ENCODE data around the gene CCT6B. TPM values are rescaled to one million over a fixed set of nuclear protein-coding genes. Genes with fewer than 3 reads are reported as not detected.

CCT6B gene
- polyA plus RNA-seq, 1 donor from 2014 or later = 2.1 TPM

DNA sequence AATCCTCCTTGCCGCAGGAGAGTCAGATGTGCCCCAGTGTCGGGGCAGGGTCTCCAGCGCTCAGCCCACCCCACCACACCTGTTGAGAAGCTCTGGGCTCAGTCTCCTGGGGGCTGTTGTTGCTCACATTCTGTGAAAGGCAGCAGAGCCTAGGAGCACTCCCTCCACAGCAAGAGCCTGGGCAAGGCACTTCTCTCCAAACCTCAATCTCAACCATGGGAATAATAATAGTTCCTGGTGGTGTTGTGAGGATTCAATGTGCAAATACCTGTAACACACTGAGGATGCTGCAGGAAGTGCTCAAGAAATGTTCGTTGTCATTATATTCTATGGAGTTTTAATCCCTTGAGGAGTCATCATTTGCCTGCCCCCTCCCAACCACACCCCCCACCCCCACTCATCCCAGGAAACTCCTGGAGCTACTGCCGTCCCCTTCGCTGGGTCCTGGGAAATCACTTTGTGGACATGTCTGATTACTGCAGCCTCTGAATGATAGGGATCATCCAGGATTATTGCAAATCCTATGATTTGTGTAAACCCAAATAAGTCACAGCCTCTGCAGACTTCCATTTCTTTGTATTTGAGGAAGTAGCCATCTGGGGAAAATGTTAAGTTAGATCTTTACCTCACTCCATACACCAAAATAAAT is 61.5 kb downstream of the CCT6B start:
- H3K4me2 ChIP-seq (ENCODE audit: low read length) = no peak overlapping the region
- no peak overlapping the region for H3K27ac ChIP-seq (ENCODE audit: low read length)
- H4K20me1 ChIP-seq (ENCODE audit: insufficient read depth) = no peaks in the 10 kb centered on the region
- H3K79me2 ChIP-seq (replicated peaks; ENCODE audit: insufficient read depth, low read length) = no peaks in the 10 kb centered on the region
- H3F3A ChIP-seq (ENCODE audit: insufficient read depth, low read length, poor library complexity, severe bottlenecking) = no peaks in the 10 kb centered on the region
- H3K4me3 ChIP-seq (ENCODE audit: low read length) = no peak overlapping the region
- no peak overlapping the region for H2AFZ ChIP-seq (ENCODE audit: low read depth, low read length)
- H3K9me2 ChIP-seq (ENCODE audit: insufficient read depth, low read length) = no peaks in the 10 kb centered on the region
- no peaks in the 10 kb centered on the region for H3K9me3 ChIP-seq (ENCODE audit: low read length)
- H3K36me3 ChIP-seq (ENCODE audit: insufficient read depth, low read length) = no peaks in the 10 kb centered on the region
- no peaks in the 10 kb centered on the region for H3K27me3 ChIP-seq (ENCODE audit: insufficient read depth, low read depth, low read length)
- TF ChIP-seq EP300 (conservative IDR thresholded peaks at IDR 0.05; ENCODE audit: poor library complexity, severe bottlenecking) = no peak
- no peak for TF ChIP-seq POLR2AphosphoS5 (IDR thresholded peaks at IDR 0.05)
- TF ChIP-seq, protein P1, sequence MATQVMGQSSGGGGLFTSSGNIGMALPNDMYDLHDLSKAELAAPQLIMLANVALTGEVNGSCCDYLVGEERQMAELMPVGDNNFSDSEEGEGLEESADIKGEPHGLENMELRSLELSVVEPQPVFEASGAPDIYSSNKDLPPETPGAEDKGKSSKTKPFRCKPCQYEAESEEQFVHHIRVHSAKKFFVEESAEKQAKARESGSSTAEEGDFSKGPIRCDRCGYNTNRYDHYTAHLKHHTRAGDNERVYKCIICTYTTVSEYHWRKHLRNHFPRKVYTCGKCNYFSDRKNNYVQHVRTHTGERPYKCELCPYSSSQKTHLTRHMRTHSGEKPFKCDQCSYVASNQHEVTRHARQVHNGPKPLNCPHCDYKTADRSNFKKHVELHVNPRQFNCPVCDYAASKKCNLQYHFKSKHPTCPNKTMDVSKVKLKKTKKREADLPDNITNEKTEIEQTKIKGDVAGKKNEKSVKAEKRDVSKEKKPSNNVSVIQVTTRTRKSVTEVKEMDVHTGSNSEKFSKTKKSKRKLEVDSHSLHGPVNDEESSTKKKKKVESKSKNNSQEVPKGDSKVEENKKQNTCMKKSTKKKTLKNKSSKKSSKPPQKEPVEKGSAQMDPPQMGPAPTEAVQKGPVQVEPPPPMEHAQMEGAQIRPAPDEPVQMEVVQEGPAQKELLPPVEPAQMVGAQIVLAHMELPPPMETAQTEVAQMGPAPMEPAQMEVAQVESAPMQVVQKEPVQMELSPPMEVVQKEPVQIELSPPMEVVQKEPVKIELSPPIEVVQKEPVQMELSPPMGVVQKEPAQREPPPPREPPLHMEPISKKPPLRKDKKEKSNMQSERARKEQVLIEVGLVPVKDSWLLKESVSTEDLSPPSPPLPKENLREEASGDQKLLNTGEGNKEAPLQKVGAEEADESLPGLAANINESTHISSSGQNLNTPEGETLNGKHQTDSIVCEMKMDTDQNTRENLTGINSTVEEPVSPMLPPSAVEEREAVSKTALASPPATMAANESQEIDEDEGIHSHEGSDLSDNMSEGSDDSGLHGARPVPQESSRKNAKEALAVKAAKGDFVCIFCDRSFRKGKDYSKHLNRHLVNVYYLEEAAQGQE (IDR thresholded peaks at IDR 0.05; ENCODE audit: borderline replicate concordance) = no peak
- no peak for TF ChIP-seq EZH2 (IDR thresholded peaks at IDR 0.05; ENCODE audit: borderline replicate concordance, insufficient read depth, low read length, poor library complexity, severe bottlenecking)
- no peak for TF ChIP-seq RAD21 (conservative IDR thresholded peaks at IDR 0.05)
- no peak for TF ChIP-seq TAF1 (IDR thresholded peaks at IDR 0.05; ENCODE audit: low read depth)
- TF ChIP-seq, protein P2, sequence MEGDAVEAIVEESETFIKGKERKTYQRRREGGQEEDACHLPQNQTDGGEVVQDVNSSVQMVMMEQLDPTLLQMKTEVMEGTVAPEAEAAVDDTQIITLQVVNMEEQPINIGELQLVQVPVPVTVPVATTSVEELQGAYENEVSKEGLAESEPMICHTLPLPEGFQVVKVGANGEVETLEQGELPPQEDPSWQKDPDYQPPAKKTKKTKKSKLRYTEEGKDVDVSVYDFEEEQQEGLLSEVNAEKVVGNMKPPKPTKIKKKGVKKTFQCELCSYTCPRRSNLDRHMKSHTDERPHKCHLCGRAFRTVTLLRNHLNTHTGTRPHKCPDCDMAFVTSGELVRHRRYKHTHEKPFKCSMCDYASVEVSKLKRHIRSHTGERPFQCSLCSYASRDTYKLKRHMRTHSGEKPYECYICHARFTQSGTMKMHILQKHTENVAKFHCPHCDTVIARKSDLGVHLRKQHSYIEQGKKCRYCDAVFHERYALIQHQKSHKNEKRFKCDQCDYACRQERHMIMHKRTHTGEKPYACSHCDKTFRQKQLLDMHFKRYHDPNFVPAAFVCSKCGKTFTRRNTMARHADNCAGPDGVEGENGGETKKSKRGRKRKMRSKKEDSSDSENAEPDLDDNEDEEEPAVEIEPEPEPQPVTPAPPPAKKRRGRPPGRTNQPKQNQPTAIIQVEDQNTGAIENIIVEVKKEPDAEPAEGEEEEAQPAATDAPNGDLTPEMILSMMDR (IDR thresholded peaks at IDR 0.05; ENCODE audit: poor library complexity, severe bottlenecking) = no peak
- TF ChIP-seq MXI1 (conservative IDR thresholded peaks at IDR 0.05; ENCODE audit: poor library complexity, severe bottlenecking) = no peak
- no peak overlapping the region for H3K9ac ChIP-seq (ENCODE audit: low read length)

DNA sequence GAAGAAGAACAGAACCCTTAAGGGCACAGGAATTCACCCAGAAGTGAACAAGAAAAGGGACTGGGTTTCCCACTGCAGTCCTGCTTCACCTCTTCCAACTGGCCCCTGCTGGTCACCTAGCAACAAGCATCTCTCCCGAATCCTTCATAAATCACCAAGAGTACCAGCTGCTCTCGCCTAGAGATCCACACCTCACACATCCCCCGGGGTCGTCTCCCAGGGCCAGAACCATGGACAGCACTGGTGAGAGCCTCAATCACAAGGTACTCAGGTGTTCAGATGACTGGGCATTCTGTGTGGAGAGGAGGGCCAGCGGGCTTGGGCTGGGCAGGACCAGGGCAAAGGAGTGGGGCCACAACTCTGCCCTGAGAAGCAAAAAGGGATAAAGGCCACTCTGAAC is 65.9 kb downstream of the CCT6B start:
- H3F3A ChIP-seq (ENCODE audit: insufficient read depth, low read length, poor library complexity, severe bottlenecking) = no peaks in the 10 kb centered on the region
- no peak overlapping the region for H3K4me2 ChIP-seq (ENCODE audit: low read length)
- H3K9ac ChIP-seq (ENCODE audit: low read length) = no peak overlapping the region
- no peaks in the 10 kb centered on the region for H3K79me2 ChIP-seq (replicated peaks; ENCODE audit: insufficient read depth, low read length)
- H4K20me1 ChIP-seq (ENCODE audit: insufficient read depth) = no peaks in the 10 kb centered on the region
- H3K9me2 ChIP-seq (ENCODE audit: insufficient read depth, low read length) = no peaks in the 10 kb centered on the region
- H3K9me3 ChIP-seq (ENCODE audit: low read length) = no peaks in the 10 kb centered on the region
- H3K4me3 ChIP-seq (ENCODE audit: low read length) = no peak overlapping the region
- no peak overlapping the region for H3K27ac ChIP-seq (ENCODE audit: low read length)
- H3K36me3 ChIP-seq (ENCODE audit: insufficient read depth, low read length) = no peaks in the 10 kb centered on the region
- no peaks in the 10 kb centered on the region for H3K27me3 ChIP-seq (ENCODE audit: insufficient read depth, low read depth, low read length)
- no peak for TF ChIP-seq SMC3 (conservative IDR thresholded peaks at IDR 0.05; ENCODE audit: poor library complexity)
- TF ChIP-seq TAF1 (IDR thresholded peaks at IDR 0.05; ENCODE audit: low read depth) = no peak
- TF ChIP-seq EZH2 (IDR thresholded peaks at IDR 0.05; ENCODE audit: borderline replicate concordance, insufficient read depth, low read length, poor library complexity, severe bottlenecking) = no peak
- no peak for TF ChIP-seq RAD21 (conservative IDR thresholded peaks at IDR 0.05)
- TF ChIP-seq MXI1 (conservative IDR thresholded peaks at IDR 0.05; ENCODE audit: poor library complexity, severe bottlenecking) = no peak
- TF ChIP-seq, protein P1 (IDR thresholded peaks at IDR 0.05; ENCODE audit: borderline replicate concordance) = no peak
- TF ChIP-seq POLR2AphosphoS5 (IDR thresholded peaks at IDR 0.05) = no peak
- TF ChIP-seq, protein P2 (IDR thresholded peaks at IDR 0.05; ENCODE audit: poor library complexity, severe bottlenecking) = no peak
- no peak for TF ChIP-seq EP300 (conservative IDR thresholded peaks at IDR 0.05; ENCODE audit: poor library complexity, severe bottlenecking)
- no peak overlapping the region for H2AFZ ChIP-seq (ENCODE audit: low read depth, low read length)
